ENCODE measurements around the gene AGRN.
"Not testable (repeated sequence)": the region's sequence is repeated elsewhere in the genome, so short reads cannot be mapped to it uniquely, and the experiment has no call there.

Gene AGRN

DNA sequence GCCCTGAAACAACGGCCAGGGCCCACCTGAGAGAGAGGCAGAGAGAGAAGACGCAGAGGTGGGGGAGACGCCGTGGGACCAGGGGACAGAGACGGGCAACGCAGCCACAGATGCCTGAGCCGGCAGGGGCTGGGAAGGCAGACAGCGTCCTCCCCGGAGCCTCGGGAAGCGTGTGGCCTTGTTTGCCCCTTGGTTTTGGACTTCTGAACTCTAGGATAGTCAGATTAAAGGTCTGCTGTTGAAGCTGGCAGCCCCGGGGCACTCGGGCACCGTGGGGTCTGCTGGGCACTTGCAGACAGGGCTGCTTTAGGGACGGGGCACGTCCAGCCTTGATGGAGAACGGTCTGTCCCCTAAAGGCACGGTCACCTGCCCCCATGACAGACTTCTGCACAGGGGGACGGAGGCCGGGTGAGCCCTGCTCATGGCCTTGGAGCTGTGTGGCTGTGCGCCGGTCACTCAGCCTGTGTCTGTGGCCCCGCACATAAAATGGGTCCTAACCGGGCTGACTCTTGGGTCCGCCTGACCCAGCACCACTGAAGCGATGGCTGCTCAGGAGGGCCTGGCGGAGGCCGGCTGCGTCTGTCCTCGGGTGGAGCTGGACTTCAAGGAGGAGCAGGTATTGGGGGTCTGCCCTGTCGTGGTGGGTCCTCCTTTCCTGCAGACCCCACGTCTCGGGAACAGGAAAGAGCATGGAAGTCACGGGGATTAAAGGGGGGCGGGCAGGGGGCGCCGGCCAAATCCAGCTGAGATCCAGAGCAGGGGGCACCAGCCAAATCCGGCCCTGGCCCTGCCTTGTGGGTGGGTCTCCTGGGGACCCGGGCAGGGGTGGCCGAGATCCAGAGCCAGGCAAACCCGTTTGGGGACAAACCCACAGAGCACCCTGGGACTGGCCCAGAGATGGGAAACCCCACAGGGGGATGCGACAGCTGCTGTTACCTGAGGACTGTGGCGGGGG lies 63.8 kb downstream of the AGRN start:
- DNase-seq = no peak

- no peak for DNase-seq
Observed at GRCh38 chr1:1084372-1085170, 64.7 kb downstream of the AGRN start.

DNA sequence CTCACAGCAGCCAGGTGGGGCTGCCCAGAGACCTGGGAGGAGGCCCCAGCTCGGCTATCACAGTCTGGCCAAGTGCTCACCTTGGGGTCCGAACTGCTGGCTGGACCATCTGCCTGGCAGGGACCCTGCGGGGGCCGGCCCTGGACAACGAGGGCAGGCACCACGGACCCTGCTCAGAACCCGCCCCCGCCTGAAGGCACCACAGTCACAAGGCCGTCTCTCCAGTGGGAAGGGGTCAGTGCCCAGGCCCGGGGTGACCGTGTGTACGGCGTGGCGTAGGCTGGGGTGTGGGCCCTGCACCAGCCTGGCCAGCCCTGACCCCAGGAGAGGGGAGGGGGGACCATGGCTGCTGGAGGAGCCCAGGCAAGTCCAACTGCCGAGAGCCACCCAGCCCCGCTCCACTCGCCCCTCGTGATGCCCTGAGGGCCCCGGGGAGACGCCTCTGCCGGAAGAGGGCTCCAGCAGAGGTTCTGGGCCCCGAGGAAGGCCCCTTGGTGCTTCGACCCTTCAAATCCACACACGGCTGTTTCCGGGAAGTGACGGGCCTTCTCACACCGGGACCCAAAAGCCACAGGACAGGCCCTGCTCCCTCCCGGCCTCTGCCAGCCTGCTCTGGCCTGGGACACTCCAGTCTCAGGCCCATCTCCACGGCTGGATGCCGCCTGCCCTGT lies 65.4 kb downstream of the AGRN start:
- DNase-seq = no peak

DNA sequence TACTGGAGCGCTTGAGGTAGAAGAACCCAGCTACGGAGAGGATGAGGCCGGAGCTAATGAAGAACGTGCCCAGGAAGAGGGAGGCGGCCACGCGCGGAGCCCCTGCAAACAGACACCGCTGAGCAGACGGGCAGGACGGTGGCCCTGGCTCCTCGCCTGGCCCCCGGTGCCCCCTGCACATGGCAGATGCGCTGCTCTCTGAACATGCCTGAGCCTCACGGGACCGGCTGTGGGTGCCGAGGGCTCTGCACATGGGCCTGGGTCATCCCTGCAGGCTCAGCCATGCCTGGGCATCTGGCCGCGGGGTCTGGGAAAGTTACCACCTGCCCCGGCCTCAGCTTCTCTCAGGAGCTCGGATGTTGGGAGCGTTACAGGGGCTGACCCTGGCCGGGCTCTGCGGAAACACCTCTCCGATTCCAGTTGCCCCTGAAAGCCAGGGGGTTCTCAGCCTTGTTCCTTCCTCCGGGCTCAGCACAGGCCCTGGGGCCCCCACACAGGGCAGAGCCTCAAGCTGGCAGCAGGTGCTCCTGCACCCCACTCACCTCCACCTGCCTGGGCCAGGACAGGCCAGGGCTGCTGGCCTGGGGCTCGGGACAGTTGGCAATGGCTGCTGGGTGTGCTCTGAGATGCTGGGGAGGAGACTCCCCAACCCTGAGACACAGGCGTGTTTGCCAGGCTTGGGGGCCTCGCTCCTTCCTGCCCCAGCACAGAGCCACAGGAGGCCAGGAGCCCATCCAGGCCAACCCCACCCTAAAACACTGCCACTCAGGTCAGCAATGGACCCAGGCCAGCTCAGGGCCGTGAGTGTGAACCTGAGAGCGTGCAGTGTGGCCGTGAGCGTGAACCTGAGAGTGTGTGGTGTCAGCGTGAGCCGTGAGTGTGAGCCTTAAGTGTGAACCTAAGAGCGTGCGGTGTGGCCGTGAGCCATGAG lies 66.3 kb downstream of the AGRN start:
- DNase-seq = no peak

DNA sequence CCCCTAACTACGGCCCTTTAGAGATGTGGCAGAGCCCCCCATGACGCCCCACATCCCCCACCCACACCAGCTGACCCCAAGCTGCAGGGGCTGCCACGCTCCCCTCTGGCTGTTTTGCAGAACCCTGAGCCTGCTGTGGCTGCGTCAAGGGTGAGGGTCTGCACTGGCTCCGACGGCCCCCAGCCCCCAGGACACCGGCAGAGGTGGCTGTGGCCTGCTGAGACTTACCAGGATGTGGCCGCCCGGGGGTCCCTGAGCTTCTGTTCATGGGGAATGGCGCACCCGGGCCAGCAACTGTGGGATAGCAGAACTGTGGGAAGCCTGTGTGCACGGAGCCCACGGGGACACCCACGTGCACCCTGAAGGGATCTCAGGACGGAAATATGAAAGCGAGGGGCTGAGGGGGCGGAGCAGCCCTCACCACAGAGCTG lies 67.0 kb downstream of the AGRN start:
- DNase-seq = no peak

GRCh38 chr1:1087351-1088028 lies 67.6 kb downstream of the AGRN start:
- DNase-seq = no peak

GRCh38 chr1:1088029-1088800 lies 68.3 kb downstream of the AGRN start:
- no peak for DNase-seq

DNA sequence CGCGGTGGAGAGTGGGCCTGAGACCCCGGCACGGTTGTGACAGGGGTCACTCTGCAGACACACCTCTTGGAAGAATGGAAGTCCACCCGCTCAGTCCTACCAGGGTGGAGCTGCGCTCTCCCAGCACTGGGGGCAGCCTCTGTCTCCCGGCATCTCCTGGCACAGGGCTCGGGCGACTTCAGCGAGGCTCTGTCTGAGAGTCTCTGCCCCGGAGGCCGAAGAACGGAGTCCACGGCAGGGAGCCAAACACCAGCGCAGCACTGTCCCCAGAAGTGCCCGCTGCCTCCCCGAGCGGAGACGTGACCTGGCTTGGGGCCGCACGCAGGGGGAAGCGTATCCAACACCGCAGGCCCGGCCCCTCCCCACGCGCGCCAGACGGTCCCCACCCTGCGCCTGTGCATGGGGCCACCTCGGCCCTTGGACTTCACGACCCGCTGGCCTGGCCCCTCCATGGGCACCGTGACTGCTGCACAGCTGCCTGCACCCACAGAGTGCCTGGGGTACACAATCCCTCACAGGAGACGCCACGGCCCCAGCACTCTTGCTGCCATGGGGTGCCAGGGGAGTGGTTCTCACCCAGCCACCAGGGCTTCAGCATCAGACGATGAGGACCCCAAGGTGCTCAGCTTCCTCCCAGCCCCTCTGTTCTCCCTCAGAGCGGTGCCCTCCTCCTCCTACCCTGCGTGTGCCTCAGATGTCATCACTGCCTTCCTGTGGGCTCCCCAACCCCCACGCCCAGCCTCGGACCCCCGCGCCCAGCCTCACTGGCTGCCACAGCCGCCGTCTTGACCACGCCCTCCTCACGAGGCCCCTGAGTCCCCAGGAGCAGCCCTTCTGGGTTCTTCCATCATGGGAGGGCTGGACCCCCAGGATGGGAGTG lies 69.1 kb downstream of the AGRN start:
- no peak for DNase-seq

GRCh38 chr1:1089731-1090423 lies 70.0 kb downstream of the AGRN start:
- no peak for DNase-seq

DNA sequence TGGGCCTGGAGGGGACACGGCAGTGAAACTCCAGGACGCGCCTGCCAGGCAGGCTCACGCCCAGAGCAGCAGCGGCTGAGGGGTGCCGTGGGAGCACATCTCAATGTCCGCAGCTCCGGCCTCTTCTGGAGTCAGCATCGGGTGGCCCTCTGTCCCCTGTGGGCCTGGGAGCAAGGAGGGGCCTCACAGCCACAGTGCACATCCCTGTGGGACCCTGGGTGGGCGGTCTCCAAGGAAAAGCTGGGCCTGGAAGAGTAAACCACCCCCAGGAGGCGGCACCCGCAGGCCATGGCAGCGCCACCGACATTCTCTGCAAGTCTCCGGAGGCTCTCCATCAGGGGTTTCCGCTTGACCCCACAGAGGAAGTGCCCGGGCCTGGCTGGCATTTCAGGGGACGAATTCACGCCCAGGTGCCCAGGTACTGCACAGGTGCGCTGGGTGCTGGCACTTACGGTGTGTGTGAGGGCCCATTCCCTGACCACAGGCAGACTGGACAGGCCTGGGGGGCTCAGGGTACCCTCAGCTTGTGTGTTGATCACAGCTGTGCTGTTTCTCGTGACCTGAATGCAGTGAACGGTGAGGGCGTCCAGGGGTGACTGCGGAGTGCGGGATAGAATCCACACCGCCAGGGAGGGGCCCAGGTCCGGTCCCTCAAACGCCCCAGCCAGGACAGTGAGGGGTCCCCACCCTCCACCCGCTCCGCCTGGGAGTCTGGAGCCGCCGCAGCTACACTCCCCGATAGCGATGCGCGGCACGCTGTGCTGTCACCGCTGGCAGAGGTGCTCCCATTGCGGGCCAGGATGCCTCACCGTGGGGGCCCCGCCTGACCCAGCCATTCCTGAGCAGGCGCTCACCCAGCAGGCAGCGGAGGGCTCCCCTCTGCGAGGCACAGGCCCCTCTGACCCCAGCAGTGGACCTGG lies 70.8 kb downstream of the AGRN start:
- no peak for DNase-seq

DNA sequence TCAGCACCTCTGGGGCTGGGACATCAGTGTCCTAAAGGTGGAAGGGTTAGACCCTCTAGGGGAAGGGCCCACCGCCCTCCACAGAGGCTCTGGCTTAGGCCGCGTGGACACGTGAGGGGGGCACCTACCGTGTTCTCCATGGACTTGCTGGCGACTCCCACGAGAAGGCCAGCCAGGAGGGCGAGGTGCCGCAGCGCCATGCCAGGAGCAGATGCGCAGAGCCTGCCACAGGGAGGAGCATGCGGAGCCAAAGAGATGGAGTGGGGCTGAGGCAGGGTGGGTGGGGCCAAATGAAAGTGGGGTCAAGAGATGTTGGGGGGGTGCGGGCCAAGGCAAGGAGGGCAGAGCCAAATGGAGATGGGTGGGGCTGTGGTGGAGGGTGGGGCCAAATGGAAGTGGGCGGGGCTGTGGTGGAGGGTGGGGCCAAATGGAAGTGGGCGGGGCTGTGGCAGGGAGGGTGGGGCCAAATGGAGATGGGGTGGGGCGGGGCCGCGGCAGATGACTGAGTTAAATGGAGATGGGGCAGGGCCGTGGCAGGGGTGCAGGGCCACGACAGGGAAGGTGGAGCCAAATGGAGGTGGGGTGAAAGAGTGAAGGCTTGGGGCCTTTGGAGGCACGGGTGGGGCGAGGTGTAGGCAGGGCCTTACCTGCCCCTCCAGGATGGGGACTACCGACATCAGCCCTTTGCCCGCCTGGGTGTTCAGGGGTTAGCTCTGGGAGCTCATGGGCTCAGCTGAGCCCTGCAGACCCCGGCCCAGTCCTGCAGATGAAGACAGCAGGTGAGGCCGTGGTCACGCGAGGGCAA lies 71.6 kb downstream of the AGRN start:
- DNase-seq = no peak

GRCh38 chr1:1092149-1092855 lies 72.4 kb downstream of the AGRN start:
- no peak for DNase-seq

DNA sequence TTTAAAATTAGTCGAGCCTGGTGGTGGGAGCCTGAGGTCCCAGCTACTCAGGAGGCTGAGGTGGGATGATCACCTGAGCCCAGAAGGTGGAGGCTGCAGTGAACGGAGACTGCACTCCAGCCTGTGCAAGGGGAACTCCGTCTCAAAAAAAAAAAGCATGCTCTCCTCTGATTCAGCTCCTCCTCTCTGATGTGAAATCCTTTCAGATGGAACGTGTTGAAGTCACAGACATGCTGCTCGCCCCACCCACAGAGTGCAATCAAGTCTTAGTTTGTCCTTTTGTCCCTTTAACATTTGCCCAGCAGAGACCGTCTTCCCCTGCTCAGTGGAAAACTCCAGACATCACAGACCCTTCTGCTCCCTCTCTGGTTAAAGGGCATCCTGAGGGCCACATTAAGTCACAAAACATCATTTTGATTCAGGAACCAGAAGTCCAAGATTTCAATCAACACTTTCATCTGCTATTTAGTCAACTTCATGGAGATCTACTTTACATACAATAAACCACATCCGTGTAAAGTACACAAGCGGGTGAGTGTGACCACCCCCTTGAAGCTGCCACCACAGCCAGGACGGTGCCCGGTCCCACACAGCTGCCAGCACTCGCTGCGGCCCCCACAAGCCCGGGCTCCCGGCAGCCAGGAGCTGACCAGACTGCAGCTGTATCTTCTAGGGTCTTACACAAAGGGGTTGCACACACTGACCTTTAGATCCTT lies 73.1 kb downstream of the AGRN start:
- DNase-seq = no peak

GRCh38 chr1:1093610-1093943 lies 73.7 kb downstream of the AGRN start:
- no peak for DNase-seq

DNA sequence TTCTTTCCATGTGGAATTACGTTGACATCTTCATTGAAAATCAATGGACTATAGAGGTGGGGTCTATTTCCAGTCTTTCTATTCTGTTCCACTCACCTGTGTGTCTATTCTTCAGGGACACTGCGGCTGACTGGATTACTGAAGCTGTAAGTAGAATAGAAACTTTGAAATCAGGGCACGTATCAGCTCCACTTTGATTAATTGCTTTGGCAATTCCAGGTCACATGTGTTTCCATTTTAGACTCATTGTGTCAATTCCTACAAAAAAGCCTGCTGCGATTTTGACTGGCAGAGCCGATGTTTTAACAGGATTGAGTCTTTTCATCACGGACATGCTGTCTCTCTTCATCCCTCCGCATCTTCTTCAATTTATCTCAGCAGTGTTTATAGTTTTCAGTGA lies 75.1 kb downstream of the AGRN start:
- no peak for DNase-seq

GRCh38 chr1:1096136-1096535 lies 76.2 kb downstream of the AGRN start:
- DNase-seq = not testable (repeated sequence)

Data from activated naive CD4-positive, alpha-beta T cell (primary cell).